Fibroblast of skin of right quadriceps (primary cell): ENCODE measurements around the gene DSEL.

Experiments used
- DNase-seq: peaks from one replicate; pipeline ENCODE4 v3.0.0-alpha.2; 2013

DSEL gene

DNA sequence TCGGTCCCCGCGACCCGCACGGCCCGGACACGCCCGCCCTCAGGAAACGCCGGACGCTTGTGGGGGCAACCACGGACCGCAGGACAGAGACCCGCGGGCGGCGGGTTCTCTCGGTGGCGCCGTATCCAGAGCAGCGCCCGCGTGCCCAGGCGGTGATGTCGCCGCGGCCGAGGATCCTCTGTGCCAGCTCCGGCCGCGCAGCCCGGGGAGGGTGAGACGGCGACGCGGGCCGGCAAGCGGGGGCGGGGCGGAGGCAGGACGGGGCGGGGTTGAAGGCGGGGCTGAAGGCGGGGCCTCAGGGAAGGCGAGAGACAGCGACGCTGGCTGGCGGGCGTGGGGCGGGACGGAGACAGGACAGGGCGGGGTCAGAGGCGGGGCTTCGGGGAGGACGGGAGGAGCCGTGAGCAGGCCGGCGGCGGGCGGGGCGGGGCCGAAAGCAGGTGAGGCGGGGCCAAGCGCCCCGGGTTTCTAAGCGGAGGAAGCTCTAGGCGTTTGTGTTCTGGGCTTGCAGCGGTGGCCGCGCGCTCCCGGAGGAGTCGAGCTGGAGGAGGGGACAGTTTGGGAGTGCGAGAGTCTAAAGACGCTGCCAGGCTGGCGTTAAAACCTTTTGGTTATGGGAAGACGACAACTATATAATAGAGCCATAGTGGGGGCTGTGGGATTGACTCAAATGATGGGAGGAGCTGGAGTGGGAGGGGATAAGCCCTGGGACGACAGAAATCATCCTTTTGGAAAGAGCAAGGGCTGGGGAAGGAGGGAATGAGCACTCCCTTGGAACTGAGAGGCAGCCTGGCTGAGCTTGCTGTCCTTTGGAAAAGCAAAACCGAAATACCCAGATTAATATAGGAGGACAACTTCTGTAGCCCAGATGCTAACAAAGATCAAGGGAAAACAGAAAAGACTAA is at the start of gene DSEL:
Gene DSEL (minus strand): TSS at position 182 of the 905 bp plus-strand sequence. CDS start 2,112 bp downstream, outside the sequence.
- DNase-seq = peak; percentile 96

DNA sequence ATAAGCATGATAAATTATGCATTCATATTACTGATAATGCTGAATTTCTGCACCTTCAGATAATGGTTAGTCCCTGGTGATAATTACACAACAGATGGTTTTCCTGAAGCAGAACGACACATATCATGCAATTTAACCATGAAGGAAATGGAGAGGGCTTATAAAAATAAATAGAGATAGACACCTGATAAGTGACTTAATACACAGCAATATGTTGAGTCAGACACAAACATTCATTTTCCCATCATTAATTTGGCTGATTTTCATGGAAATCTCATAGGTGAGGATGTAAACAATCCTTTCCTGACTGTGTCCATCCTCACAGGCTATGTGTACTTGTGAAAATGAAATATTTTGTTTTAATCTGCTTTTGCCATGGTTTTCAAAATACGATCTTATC is 36.9 kb upstream of the DSEL start:
- no peak for DNase-seq

DNA sequence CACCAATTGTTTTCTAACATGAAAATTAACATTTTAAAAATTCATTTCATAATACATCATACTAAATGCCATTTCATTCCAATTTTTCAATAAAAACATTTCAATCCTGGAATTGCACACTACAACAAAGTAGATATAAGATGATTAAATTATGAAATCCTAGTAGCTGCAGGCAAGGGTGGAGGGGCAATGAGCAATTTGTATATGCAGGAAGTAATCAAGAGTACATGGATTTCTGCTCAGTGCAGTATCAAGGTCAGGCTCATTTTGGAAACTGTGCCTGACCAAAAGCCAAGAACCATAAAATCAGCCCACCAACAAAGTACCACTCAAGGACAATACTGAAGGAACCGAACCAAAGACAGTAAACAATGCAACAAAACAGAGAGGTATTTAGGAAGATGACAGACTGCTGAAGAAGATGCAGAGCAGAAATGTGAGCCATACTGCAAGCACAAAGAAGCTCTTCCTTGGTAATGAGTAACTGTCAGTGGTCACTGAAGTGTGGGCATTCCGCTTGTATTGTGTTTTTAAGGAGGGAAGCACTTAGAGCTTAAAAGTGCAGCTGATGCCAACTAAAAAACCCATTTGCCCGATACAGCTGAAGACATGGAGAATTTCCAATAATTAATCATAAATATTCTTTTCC is 34.5 kb upstream of the DSEL start:
- DNase-seq = no peak

DNA sequence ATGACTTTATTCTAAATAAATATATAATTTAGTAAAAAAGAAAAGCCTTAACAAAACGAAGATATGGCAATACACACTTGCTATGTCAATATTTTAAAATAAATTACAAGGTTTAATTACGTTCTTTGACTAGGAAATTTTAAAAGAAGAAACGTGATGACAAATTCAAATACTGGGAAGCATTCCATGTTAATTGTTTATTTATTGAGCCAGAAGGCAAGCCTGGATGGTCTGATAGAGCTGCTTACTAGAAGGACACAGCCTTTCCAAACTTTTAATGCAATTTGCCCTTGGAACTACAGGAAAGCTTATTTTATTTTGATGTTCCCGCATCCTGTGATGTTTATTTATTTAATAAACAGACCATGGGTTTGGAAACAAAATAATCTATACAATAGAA is 33.4 kb upstream of the DSEL start:
- no peak for DNase-seq

DNA sequence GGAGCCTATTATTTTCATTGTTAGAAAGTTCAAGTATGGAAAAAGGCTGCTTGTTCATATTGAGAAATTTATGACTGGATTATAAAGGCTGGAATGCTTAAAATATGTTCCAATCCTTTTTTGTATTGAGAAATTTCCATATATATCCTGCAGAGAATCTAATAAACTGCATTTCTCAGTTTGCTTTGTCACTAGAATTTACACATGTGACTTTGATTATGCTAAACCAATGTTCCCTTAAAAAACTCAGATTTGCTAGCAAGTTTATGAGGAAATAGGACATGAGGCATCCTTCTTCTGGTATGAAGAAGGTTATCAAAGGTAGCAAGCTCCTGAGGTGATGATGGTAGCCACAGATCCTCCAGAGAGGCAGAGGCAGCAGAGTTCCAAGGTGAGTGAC is 29.2 kb upstream of the DSEL start:
- DNase-seq = peak; percentile 24

DNA sequence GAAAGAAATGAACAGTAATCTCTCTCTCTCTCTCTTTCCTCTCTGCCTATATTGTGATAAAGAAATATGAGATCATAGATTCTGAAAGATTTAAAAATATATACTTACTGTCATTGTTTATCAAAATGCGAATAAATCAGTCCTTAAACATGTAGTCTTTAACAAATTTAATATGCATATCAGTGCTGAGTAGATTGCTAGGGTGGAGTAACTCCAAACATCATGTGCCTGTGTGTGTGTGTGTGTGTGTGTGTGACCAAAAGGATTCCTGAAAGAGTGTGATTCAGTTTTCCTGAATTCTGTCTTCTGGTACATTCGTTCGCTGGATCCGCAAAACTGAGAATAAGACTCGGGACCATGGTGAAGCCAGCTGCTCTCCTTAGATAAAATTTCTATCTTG is 24.0 kb upstream of the DSEL start:
- DNase-seq = no peak

DNA sequence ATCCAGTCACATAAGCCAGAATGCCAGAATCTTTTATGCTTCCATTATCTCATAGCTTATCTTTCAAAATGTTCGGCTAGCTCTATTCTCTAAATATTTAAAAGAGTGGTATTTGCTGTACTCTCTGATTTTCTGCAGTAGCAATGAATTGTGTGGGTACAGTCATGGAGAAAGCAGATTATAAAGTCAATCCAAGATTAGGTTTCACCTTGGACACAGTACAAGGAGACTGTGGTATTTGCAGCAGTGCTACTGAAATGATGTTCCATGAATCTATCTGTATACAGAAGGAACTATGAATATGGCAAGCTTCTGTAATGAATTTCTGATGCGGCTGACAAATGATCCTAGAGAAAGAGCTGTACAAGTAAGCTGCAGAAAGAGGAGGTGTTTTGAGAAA is 15.4 kb upstream of the DSEL start:
- DNase-seq = no peak

DNA sequence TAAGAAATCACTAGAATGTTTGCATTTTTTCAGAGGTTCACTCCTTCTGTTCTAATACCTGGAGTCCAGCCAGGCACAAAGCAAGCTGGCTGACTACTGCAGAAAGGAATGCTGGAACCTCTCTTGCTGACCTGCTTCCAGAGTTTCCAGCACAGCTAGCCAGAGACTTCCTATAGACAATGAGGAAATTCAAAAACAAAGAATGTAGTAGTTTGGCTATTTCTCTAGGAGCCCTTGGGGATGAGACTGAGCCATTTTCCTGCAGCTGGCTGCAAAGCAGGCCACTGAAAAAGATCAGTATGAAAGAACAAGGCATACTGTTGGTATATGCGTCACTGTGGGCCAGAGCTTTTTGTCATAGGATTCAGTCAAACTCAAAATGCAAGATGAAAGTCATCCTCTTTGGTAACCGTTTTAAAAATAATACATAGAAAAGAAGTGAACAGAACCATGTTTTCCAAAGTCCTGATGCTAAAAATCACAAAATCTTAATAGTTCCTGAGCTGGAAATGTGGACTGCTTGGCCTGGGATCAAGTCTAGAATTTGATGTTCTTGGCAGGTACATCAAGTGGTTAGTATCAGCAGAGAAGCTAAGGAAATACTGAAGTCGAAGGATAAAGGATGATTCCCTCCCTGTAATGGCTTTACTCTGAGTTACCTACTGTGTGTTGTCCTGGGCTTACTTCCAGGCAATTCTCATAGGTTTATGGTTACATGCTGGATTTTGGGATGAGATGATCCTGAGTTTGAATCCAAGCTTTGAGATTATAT is 9.0 kb upstream of the DSEL start:
- peak; percentile 99 for DNase-seq

DNA sequence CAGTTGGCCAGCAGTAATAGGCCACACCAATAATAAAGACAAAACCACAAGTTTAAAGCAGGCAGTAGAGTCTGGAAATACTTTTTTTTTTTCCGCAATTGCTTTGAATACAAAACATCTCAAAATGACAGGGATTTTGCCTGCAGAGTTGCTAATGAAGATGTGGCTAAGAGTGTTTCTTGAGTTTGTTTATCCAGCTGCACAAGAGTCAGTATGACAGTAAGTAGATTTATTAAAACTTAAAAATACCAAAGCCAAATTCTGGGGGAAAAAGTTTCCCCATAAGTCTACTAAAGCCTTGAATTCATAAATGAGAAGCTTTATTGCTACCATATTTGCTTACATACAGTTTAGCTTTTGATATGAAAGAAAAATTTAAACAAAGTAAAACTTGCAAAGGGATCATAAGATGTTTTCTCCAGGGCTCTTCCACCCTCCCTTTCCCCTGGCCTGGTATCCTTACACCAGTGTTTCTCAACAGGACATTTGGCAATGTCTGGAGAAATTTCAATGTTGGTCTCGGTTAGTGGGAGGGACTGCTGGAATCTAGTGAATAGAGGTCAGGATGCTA is 3.9 kb upstream of the DSEL start:
- peak; percentile 83 for DNase-seq

DNA sequence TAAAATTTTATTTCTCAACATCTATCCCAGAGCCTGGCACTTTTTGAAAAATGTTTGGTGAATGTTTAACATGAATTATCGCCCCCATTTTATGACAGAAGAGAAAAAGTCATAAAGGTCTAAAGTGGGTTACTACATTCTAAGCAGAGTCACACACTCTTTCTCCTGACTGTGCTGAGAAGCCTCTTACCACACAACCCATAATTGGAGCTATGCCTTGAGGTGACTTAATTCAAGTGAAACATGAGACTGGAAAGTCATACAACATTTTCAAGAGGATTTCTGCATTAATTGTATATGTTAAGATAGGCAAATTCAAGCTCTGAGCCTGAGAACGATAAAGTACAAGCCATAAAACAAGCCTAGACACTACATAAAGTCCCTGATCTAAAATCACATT is 3.1 kb upstream of the DSEL start:
- peak; percentile 80 for DNase-seq

DNA sequence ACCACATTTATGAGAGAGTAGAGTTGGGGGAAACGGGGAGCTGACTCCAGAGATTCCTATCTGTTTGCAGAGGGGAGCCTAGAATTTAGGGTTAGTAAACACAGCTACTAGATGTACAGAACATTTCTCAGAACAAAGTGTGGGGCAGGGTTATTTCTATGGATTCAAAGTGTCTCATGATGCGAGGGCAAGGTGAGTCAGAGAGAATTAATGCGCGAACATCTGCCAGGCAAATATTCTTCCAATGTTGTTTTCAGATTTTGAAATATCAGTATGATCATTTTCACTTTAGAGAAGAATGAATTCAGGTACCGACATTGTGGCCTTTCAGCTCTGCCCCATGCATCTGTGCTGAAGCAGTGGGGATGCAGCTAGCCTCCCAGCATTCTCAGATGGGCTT is 2.0 kb upstream of the DSEL start:
- DNase-seq = no peak

DNA sequence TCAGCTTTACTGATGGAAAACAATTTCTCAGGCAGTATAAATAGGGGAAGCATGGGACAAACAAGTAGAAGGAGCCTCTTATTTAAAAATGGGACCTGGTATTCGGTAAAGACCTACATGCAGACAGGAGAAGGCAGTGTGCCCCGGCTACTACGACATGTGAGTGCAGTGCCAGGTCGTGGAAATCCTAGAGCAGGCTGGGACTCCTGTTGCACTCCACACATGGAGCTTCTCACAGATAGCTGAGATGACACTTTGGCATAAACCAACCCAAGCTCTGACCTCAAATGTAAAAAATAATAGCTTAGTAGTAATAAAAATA is 885 bp upstream of the DSEL start:
- no peak for DNase-seq

DNA sequence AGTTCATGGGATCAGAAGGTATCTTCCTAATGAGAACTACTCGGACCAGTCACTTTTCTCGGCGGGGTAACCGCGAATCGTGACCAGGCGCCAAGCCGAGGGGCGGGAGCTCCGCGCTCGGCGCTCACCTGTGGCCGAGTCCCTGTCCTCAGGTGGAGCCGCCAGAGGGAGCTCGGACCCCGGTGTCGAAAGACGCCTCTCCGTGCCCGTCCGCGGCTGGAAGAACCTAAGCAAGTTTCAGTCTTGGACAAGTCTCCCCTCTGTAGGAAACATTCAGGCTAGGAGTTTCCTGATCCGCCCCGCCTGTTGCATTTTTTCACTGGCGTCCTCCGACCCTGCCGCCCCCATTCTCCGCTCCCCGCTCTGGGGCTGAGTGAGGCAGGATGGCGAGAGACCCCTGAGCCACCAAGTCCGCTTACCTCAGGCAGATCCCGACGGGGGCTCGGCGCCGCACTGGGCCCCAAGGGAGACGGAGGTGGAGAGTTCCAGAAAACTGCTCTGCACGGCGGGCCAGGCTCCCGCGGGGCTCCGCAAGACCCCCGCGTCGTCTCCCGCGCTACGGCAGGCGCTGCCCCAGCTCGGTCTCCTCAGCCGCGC is 480 bp downstream of the DSEL start:
- DNase-seq = peak; percentile 89

DNA sequence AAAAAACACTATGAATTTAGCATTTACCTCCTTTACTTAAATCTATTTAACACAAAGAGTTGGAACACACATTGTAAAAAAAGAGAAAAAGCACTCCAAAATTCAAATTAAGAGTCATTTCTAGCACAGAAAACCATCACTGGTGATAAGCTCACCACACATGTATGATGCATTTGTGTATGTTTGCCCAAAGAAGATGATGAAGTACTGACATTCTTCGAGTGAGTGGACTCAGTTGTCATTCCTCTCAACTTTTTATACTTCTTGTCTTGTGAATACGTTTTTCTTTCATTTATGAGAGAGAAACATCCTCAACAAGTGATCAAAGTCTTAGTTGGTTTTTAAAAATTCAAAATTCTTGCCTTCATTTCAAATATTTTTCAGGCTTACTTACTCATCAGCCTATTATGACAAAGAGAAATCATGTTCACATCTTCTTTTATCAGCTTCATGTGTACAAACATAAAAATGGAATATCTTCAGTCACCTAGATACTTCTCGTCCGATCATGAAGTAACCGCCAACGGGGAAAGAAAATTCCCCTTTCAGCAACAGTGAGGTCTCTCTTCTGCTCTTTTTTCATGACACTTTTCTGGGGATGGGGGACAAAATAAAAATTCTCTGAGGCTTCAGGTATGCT is 1.5 kb downstream of the DSEL start:
- DNase-seq = no peak

DNA sequence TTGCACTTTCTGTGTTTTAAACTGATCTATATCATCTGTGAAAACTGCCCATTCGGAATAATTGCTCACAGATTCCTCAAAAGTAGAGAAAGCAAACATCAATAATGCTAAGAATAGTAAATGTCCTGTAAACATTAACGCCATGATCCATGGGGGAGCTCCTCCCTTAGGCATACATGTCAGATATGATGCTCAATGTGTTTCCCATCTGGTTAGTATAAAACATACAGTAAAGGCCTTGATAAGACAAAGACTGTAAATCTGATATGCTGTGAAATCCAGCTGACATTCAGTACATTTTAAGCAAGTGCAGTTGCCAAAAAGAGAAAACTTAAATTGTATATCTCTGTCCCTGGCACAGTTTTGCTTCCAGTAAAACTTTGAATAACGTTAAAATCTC is 2.1 kb downstream of the DSEL start:
- DNase-seq = no peak

DNA sequence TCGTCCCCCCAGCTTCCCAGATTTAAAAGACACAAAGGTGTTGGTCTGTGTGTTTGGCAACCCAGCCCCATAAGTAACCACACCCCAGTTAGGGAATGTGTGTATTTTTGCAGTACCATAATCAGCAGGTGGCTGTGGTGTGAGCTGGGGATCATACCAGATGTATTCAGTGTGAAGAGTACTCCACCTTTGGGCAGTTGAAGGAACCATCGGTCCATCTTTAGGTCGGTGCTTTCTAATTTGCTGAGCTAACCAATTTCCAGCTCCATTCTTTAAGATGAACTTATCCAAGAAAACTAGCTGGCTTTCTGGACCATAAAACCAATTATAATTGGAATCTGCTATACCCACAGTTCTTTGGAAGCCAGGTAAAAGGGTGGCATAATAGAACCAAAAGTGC is 3.2 kb downstream of the DSEL start:
- DNase-seq = no peak

DNA sequence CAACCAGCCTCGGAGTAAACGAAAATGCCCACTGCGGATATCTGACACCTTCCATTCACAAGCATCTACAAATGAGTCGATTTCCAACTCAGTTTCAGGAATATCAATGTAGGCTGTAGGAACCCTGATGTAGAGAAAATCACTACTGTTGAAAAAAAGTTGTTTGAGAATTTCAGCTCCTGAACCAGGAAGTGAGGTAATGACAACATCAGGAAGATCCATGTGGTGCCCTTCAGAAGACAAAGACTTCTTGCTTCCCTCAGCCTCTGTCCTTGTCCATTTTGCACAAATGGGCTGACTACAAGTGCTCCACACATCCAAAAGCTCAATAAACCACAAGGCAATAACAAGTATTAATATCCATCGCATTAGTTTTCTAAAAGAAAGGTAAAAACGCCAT is 4.7 kb downstream of the DSEL start:
- no peak for DNase-seq

DNA sequence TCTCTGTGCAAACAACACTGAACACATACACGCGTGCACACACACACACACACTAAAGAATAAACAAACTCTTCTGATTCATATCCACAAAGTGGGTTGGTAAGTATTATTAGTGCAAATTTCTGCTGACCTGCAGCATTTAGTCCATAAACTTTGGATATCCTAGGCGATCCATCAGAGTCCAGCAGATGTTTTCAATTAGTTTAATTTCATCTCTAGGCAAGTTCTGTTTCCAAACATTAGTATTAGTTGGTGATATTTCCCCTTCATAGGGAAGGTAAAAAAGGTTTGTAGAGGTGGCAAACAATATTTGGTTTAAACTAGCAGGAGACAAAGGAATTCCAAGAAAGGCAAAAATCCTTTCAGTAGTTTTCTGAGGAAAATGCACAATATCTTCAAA is 5.7 kb downstream of the DSEL start:
- DNase-seq = peak; percentile 45

DNA sequence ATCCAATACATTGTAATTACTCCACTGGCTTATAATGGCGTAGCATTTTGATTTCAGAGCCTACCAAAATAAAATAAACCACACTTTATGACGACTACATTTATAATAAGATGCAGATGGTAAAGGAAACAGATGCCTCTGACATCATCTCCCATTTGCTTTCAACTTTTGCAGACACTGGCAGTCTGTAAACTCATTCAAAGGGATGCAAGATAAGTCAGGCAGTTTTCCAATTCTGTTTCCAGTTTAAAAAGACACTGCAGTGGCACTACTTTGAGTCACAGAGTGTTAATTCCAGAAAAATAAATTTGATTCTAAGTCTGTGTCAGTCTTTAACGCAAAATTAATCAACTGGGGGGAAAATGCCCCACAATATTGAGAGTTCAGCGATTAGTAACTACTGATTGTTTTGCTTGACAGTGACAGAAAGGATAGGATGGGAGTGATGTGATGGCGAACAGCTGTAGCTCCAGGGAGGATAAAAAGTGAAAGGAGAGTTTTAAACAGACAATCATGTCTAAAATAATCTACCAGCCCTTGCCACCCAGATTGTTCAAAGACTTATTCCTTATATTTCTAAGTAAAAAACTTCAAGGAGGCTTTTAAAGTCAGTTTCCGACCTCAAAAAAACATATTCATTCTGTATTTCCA is 6.7 kb downstream of the DSEL start:
- peak; percentile 79 for DNase-seq

DNA sequence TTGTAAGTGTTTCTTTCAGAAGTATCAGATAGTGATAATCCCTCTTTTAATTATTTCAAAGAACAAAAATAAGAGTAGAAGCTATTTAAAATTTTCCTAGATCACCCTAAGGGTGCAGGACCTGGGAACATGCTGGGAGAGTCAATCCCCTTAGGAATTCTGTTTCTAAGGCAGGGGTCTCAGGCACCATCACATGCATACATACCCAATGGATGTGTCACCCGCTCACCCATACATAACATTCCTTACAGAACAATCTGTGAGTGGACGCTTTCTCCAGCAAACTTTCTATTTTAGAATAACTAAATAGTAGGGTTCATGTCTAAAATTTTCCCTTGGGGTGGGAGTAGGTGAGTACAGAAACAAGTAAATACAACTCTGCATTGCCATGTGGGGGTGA is 8.4 kb downstream of the DSEL start:
- no peak for DNase-seq

DNA sequence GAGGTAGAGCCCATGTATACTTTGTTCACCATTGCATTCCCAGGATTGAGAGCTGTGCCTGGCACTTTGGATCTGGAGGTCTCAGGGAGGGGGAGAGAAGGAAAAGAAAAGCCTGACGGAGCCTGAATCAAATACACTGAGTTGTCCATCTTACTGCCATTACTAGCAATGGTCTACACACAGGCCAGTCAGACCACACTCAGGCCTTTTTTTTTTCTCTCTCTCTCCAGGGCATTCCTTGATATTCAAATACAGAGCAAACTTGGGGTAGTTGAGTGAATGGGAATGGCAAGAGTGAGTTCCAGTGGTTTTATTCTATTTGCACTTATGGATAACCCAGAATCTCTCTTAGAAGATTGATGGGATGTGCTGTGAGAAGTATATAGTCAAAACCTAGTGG is 11.8 kb downstream of the DSEL start:
- no peak for DNase-seq
